Measurements from ENCODE around the gene EPSTI1.
"Not testable (repeated sequence)": the region's sequence is repeated elsewhere in the genome, so short reads cannot be mapped to it uniquely, and the experiment has no call there.

The EPSTI1 gene

DNA sequence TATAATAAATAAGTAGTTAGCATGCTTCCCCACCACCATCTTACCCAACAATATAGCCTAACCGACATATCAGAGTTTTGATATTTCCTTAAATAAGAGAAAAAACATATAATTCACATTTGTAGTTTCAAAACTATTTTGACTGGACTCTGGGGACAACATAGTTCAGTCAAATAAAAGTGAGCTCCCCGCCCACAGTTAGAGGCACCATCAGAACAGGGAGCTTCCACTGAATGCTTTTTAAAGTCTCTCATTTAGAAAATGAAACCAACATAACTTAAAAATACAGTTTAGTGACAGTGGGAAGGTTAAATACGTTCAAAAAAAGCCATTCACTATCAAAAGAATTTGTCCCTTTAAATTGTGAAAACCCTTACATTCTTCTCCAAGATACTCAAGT is 92.8 kb downstream of the EPSTI1 start:
- H3K4me3 ChIP-seq (ENCODE audit: low read depth, low read length), result no peak overlapping the region

DNA sequence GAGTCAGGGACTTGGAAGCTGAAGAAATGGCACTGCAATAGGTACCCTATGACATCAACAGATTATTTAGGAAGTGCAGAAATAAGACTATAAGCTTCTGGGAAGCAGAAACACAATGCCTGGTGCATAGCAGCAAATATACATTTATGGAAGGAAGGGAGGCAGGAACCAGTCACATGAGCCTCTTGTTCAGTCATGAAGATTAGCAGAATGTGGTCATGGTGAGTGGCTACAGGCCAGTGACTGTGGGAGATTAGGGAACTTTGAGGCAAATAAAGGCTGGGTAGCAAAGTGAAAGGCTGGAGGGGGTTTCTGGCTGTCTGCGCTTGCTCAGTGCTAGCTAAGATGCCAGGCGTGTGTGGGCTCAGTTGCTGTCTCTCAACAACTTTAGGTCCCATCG is 96.3 kb downstream of the EPSTI1 start:
- H3K4me3 ChIP-seq (ENCODE audit: low read depth, low read length), result no peak overlapping the region

GRCh38 chr13:42894765-42895243 is 97.2 kb downstream of the EPSTI1 start:
- no peak overlapping the region for H3K4me3 ChIP-seq (ENCODE audit: low read depth, low read length)

- no peak overlapping the region for H3K4me3 ChIP-seq (ENCODE audit: low read depth, low read length)
Observed at GRCh38 chr13:42893214-42893671, 98.8 kb downstream of the EPSTI1 start.

DNA sequence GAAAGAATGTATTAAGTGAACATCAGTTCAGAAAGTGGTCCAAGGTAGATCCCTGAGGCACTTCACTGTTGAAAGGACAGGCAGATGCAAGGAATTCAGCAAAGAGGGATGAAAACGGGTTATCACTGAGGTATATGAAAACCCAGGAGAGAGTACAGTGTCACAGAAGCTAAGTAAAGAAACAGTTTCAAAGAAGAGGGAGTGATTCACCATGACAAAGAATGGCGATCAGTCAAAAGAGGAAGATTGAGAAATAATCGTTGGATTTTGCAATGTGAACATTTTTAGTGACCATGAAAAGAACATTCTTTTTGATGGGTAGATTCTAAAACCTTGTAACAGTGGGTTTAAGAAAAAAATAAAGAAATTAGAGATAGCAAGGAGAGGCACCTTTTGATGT is 99.3 kb downstream of the EPSTI1 start:
- H3K4me3 ChIP-seq (ENCODE audit: low read depth, low read length), result no peak overlapping the region

DNA sequence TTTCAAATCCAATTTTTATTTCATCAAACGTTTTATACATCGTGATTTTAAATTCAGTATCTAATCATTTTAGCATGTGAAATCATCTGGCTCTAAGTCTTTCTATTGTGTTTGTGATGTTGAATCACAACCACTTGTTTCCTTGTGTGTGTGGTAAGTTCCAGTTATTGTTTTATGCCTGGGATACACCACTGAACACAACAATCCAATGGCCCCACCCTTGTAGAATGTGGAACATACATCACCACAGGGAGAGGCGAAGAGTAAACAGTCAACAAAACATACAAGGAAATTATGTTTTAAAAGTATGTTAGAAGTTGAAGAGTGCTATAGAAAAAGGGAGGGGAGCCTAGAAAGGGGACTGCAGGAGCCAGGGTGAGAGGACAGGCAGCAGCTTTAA is 100.5 kb downstream of the EPSTI1 start:
- no peak overlapping the region for H3K4me3 ChIP-seq (ENCODE audit: low read depth, low read length)

- H3K4me3 ChIP-seq (ENCODE audit: low read depth, low read length), result no peak overlapping the region
Observed at GRCh38 chr13:42885325-42885724, 106.7 kb downstream of the EPSTI1 start.

DNA sequence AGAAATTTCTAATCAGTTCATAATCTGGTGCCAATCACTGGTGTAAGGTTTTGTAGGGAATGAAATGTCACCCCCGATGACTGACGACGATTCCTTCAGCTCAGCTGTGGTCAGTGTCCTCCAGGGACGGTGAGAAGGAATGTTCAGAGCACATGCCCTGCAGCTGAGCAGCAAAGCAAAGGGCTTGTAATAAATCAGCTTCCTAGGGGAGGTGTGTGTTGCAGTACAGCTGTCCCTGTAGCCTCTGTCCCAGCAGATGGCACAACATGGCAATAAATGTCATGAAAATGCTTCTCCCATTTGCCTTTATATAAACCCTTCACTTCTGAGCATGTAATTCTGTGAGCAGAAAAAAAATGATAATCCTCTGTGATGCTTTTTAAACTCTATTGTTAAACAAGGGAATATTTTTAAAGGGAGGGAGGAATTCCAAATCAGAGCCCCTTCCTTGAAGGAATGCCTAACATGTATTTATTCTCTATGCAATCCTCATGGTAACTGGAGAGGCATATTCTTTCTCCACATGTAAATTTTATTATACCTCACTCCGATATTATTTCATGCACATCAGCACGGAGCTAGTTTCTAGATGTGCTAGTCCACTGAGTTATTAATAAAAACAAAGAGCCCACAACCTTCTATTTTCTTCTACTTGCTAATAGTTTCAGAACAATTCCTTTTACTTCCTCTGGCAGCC is 108.1 kb downstream of the EPSTI1 start:
- no peak overlapping the region for H3K4me3 ChIP-seq (ENCODE audit: low read depth, low read length)

GRCh38 chr13:42883142-42883541 is 108.9 kb downstream of the EPSTI1 start:
- no peak overlapping the region for H3K4me3 ChIP-seq (ENCODE audit: low read depth, low read length)

DNA sequence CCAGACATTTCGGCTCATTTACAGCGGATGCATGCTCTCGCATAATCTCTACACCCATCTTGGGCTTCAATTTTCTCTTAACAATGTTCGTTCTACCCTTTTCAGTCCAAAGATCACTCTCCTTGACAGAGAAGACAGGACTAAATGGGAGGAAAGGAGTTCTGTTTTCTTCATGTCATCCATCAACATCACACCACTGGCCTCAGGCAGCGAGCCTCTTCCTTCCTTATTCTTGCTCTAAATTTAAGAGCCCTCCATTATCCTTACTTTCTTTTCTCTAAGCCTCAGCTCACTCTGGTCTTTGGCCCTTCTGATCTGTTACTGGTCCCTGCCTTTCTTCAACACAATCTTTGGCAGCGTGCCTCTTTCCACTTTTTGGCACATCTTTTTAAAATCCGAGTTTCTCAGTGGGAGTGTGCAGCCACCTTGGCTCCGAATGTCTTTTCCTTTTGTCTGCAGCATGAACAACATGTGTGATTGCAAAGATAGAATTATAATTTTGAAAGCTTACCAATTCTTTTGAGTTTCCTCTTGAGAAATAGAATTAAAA is 111.9 kb downstream of the EPSTI1 start:
- H3K4me3 ChIP-seq (ENCODE audit: low read depth, low read length), result no peak overlapping the region

GRCh38 chr13:42878721-42879120 is 113.3 kb downstream of the EPSTI1 start:
- no peak overlapping the region for H3K4me3 ChIP-seq (ENCODE audit: low read depth, low read length)

- no peak overlapping the region for H3K4me3 ChIP-seq (ENCODE audit: low read depth, low read length)
Observed at GRCh38 chr13:42876887-42877545, 115.0 kb downstream of the EPSTI1 start.

GRCh38 chr13:42876270-42876714 is 115.7 kb downstream of the EPSTI1 start:
- no peak overlapping the region for H3K4me3 ChIP-seq (ENCODE audit: low read depth, low read length)

- H3K4me3 ChIP-seq (ENCODE audit: low read depth, low read length), result no peak overlapping the region
Observed at GRCh38 chr13:42875475-42876269, 116.4 kb downstream of the EPSTI1 start.

GRCh38 chr13:42874221-42874620 is 117.8 kb downstream of the EPSTI1 start:
- no peak overlapping the region for H3K4me3 ChIP-seq (ENCODE audit: low read depth, low read length)

GRCh38 chr13:42873081-42873480 is 119.0 kb downstream of the EPSTI1 start:
- no peak overlapping the region for H3K4me3 ChIP-seq (ENCODE audit: low read depth, low read length)

- H3K4me3 ChIP-seq (ENCODE audit: low read depth, low read length), result no peak overlapping the region
Observed at GRCh38 chr13:42867232-42867631, 124.8 kb downstream of the EPSTI1 start.

DNA sequence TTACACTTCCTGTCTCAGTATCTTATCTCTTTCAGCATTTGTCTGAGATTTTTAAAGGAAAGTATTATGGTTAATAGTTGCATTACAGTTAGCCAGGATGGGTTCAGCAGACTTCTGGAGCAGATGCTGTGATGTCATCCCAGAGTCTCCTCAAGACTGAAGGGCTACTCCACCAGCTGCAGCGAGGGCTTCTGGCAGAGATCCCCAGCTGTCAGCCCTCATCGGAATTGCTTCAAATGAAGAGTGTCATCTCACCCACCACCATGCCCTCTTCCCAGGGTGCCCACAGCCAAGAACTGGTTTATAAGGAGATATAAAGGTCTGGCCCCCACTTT is 126.3 kb downstream of the EPSTI1 start:
- no peak overlapping the region for H3K4me3 ChIP-seq (ENCODE audit: low read depth, low read length)

DNA sequence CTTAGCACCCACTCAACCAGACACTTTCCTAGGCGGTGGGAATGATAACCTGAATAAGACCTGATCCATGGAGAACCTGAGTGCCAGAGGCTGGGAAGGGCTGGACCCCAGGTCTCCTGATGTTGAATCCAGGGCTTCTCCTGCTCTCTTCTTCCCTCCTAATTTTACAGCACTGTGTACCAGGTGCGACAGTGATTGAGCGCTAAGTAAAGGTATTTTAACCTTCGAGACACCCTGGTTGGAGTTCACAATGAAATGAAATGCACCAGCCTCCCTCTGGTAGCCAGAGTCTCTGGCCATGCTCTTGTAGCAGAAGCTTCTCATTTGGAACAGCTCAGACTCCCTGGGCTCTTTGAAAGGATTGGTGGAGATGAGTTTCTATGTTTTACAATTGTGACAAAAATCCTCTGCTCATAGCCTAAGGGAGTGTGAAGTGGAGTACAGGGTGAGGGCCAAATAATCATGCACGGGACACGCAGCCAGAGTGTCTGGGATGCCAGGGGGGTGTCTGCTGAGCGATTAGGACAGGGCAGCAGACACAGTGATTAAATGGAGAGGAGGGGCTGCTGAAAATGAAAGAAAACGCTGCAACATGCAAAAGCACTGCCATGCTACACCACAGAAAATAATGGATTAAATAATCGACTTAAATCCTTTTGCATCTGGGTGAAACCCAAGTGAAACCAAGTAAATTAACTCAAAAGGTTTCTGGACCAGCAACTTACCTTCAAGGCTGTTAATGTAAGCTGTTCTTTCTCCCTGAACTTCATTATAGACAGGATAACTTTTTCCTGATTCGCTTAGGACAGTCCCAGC is 126.9 kb downstream of the EPSTI1 start:
- no peak overlapping the region for H3K4me3 ChIP-seq (ENCODE audit: low read depth, low read length)

DNA sequence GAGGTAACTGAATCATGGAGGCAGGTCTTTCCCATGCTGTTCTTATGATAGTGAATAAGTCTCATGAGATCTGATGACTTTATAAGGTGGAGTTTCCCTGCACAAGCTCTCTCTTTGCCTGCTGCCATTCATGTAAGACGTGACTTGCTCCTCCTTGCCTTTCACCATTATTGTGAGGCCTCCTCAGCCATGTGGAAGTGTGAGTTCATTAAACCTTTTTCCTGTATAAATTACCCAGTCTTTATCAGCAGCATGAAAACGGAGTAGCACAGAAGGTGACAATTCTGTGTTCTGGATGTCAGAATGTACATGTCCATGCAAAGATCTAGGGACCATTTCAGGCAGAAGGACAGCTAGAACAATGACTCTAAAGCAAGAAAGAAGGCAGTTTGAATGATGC is 129.7 kb downstream of the EPSTI1 start:
- H3K4me3 ChIP-seq (ENCODE audit: low read depth, low read length), result not testable (repeated sequence)

- H3K4me3 ChIP-seq (ENCODE audit: low read depth, low read length), result no peak overlapping the region
Observed at GRCh38 chr13:42860485-42860884, 131.6 kb downstream of the EPSTI1 start.
